ENCODE measurements around the gene DHRS9.

DHRS9 gene

DNA sequence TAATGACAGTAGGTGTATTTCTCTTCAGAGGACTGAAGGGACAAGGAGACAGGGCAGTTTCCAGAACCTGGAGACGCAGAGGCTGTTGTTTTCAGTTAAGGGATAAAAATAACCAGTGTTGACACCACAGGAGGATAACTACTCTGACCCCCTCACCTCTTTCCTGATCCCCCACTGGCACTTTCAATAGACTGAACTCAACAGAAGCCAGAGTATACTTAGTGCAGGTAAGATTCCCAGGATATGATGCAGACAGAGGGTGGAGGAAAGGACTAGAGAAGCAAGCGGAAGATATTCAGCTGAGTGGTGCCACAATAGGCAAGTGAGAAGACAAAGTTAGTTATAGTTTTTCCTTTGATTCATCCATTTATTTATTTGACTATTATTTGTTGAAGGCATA, 19.8 kb downstream of the DHRS9 start:
- DNase-seq (ENCODE audit: low read depth) = no peak
- no peak overlapping the region for H3K4me3 ChIP-seq (ENCODE audit: low read depth, low read length)
- TF ChIP-seq POLR2A (IDR thresholded peaks at IDR 0.05; ENCODE audit: extremely low read depth, insufficient read length) = no peak
- TF ChIP-seq, protein P1, sequence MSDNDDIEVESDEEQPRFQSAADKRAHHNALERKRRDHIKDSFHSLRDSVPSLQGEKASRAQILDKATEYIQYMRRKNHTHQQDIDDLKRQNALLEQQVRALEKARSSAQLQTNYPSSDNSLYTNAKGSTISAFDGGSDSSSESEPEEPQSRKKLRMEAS (IDR thresholded peaks at IDR 0.05; ENCODE audit: low read depth, low read length) = no peak
- TF ChIP-seq MYC (IDR thresholded peaks at IDR 0.05; ENCODE audit: low read depth, low read length) = no peak
- TF ChIP-seq, protein P2, sequence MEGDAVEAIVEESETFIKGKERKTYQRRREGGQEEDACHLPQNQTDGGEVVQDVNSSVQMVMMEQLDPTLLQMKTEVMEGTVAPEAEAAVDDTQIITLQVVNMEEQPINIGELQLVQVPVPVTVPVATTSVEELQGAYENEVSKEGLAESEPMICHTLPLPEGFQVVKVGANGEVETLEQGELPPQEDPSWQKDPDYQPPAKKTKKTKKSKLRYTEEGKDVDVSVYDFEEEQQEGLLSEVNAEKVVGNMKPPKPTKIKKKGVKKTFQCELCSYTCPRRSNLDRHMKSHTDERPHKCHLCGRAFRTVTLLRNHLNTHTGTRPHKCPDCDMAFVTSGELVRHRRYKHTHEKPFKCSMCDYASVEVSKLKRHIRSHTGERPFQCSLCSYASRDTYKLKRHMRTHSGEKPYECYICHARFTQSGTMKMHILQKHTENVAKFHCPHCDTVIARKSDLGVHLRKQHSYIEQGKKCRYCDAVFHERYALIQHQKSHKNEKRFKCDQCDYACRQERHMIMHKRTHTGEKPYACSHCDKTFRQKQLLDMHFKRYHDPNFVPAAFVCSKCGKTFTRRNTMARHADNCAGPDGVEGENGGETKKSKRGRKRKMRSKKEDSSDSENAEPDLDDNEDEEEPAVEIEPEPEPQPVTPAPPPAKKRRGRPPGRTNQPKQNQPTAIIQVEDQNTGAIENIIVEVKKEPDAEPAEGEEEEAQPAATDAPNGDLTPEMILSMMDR (IDR thresholded peaks at IDR 0.05; ENCODE audit: low read depth, low read length) = no peak

DNA sequence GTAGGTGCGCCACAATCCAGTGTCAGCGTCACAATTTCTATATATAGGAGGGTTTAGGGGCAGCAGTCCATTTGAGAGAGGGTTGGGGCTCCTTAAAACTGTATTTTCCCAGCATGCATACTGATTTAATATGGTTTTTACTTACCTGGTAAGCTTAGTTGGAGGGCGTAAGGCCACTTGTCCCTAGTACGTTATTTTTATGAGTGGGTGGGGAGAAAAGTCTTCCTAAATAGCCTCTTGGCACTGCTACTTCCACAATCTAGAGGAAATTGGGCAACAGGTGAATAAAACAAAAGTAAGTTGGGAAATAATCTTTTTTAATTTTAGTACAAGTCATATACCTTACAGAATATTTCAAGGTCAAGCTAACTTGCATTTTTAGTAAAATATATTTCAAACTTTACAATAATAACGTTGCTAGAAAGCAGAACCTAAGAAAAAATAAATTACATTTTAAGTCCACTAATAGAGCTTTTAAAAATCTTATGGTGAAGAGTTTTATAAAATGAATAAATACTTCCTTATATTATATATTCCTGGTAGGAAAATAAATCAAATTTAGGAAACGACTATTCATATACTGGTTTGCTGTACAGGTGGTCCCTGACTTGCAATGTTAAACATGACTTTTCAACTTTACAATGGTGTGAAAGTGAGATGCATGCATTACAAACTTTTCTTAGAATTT, 20.9 kb downstream of the DHRS9 start:
- peak overlapping the region; percentile 25 for H3K4me3 ChIP-seq (ENCODE audit: low read depth, low read length)
- TF ChIP-seq MYC (IDR thresholded peaks at IDR 0.05; ENCODE audit: low read depth, low read length) (no peak), POLR2A (IDR thresholded peaks at IDR 0.05; ENCODE audit: extremely low read depth, insufficient read length) (no peak)
- TF ChIP-seq, protein P2 (IDR thresholded peaks at IDR 0.05; ENCODE audit: low read depth, low read length) = no peak
- TF ChIP-seq, protein P1 (IDR thresholded peaks at IDR 0.05; ENCODE audit: low read depth, low read length) = no peak
- peak; percentile 93 for DNase-seq (ENCODE audit: low read depth)

DNA sequence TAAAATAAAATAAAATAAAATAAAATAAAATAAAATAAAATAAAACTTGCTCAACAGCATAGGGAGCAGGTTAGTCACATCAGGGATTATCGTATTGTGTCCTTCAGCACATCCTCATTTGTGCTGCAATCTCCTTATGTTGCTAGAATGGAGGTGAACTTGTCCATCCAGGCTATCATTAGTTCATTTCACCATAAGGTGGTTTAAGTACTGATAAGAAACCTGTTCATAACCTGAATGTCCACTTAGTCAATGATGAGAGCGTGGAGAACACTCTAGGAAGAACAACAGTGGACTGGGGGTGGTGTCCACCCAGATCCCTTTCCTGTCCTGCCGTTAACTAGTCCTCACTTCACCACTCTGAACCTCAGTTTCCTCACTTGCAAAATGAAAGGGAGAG, 21.9 kb downstream of the DHRS9 start:
- no peak for TF ChIP-seq MYC (IDR thresholded peaks at IDR 0.05; ENCODE audit: low read depth, low read length)
- TF ChIP-seq, protein P1 (IDR thresholded peaks at IDR 0.05; ENCODE audit: low read depth, low read length) = no peak
- TF ChIP-seq, protein P2 (IDR thresholded peaks at IDR 0.05; ENCODE audit: low read depth, low read length) = no peak
- TF ChIP-seq POLR2A (IDR thresholded peaks at IDR 0.05; ENCODE audit: extremely low read depth, insufficient read length) = no peak
- no peak for DNase-seq (ENCODE audit: low read depth)
- H3K4me3 ChIP-seq (ENCODE audit: low read depth, low read length) = no peak overlapping the region

DNA sequence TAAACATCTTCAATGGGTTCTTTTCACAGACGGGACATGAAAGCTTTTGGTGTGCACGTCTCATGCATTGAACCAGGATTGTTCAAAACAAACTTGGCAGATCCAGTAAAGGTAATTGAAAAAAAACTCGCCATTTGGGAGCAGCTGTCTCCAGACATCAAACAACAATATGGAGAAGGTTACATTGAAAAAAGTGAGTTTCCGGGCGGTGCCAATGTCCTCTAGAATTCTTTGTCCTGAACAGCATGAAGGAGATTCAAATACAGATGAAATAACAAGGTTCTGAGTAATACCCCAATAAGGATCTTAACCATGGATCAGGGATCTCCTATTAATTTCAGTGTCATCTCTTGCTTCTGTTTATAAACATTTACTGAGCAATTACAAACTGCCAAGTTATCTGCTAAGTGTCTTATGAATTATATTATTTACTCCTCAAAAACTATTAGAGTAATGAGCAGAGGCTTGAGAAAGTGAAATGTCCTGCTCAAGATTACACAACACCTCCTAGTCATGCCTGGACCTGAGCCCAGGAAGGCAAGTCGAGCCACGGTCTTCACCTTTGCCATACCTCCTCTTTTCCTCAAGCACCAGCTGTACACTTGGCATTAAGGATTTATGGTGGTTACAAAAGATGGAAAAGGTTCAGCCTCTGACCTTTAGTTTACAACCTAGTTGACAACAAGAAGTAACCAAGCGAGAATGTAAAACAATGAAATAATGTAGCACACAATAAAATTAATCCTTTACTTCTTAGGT, 22.6 kb downstream of the DHRS9 start:
- TF ChIP-seq, protein P2 (IDR thresholded peaks at IDR 0.05; ENCODE audit: low read depth, low read length) = no peak
- TF ChIP-seq POLR2A (IDR thresholded peaks at IDR 0.05; ENCODE audit: extremely low read depth, insufficient read length) (no peak), MYC (IDR thresholded peaks at IDR 0.05; ENCODE audit: low read depth, low read length) (no peak)
- TF ChIP-seq, protein P1 (IDR thresholded peaks at IDR 0.05; ENCODE audit: low read depth, low read length) = no peak
- no peak overlapping the region for H3K4me3 ChIP-seq (ENCODE audit: low read depth, low read length)
- DNase-seq (ENCODE audit: low read depth) = no peak

DNA sequence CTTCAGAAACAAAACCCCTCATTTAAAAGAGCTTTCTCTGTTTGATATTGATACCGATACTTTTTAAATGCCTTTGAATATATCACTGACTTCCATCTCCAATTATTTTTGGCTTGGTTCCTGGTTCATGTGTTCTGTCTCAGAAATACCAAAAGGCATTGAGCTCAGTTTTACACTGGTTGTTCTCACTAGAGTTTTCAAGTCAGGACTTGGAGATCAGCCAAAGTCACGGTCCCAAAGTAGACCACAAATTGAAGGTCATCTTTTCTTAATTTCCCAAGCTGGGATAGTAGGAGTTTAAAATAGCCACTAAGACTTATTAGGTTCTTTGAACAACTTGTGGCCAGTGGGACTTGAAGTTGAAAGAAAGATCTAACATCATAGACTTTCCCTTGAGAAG, 24.2 kb downstream of the DHRS9 start:
- no peak for DNase-seq (ENCODE audit: low read depth)

More for the DNA sequence above, 24.2 kb downstream of the DHRS9 start:
- H3K4me3 ChIP-seq (ENCODE audit: low read depth, low read length) = no peak overlapping the region
- TF ChIP-seq POLR2A (IDR thresholded peaks at IDR 0.05; ENCODE audit: extremely low read depth, insufficient read length) (no peak), MYC (IDR thresholded peaks at IDR 0.05; ENCODE audit: low read depth, low read length) (no peak)
- TF ChIP-seq, protein P2 (IDR thresholded peaks at IDR 0.05; ENCODE audit: low read depth, low read length) = no peak
- TF ChIP-seq, protein P1 (IDR thresholded peaks at IDR 0.05; ENCODE audit: low read depth, low read length) = no peak

All from NB4 (cell line).